Activated B cell treated with CpG ODN at 0.5 μM for 24 hours (primary cell): ENCODE measurements around the gene IPMK. TPM values are rescaled to one million over a fixed set of nuclear protein-coding genes. Genes with fewer than 3 reads are reported as not detected.

Source experiments
- ATAC-seq: fragments of 200-7000 bp; cut with Tn5 transposase; one replicate; pipeline ENCODE4 v1.10.0; 2021; ENCODE audit warnings: low read depth, mild to moderate bottlenecking, moderate library complexity
- CTCF ChIA-PET: fragments of 350-600 bp; sonication (Branson Sonifier 250); formaldehyde crosslinking; loops from one replicate; lab custom pipeline; 2021; ENCODE audit warnings: antibody characterized with exemption; lab: Charles Lee
- POLR2A ChIA-PET: fragments of 350-600 bp; sonication (Branson Sonifier 250); formaldehyde crosslinking; loops from one replicate; lab custom pipeline; 2021; ENCODE audit warnings: antibody characterized with exemption; lab: Charles Lee
- DNase-seq: peaks from one replicate; pipeline ENCODE4 v3.0.0; 2022
- H3K27ac Mint-ChIP-seq: one replicate; pipeline ENCODE4 v1.8.0; 2020; ENCODE audit warnings: mixed read lengths
- H3K27me3 Mint-ChIP-seq: one replicate; pipeline ENCODE4 v1.8.0; 2021; ENCODE audit warnings: mixed read lengths
- H3K36me3 Mint-ChIP-seq: one replicate; pipeline ENCODE4 v1.8.0; 2021; ENCODE audit warnings: low read depth, mixed read lengths
- H3K4me1 Mint-ChIP-seq: one replicate; pipeline ENCODE4 v1.8.0; 2021; ENCODE audit warnings: mixed read lengths
- H3K4me3 Mint-ChIP-seq: one replicate; pipeline ENCODE4 v1.8.0; 2020; ENCODE audit warnings: mild to moderate bottlenecking, mixed read lengths
- H3K9me3 Mint-ChIP-seq: one replicate; pipeline ENCODE4 v1.8.0; 2020; ENCODE audit warnings: mixed read lengths
- CTCF ChIP-seq: fragments of 200-600 bp; IDR thresholded peaks from one replicate; pipeline ENCODE4 v1.8.0; 2022; ENCODE audit warnings: antibody characterized with exemption, mild to moderate bottlenecking
- intact Hi-C: fragments of 100-400 bp; cut with micrococcal nuclease; formaldehyde crosslinking; loops from one replicate; pipeline ENCODE4 v1.15.1; 2024
- total RNA-seq: library from RNA; stranded (reverse); gene quantifications from 2 replicates; pipeline ENCODE4 v1.2.3, GENCODE V29; 2022

The IPMK gene
- total RNA-seq, 1 donor from 2014 or later: 7.6 TPM

- Mint-ChIP-seq H3K4me3 (no peak overlapping the region), H3K27ac (no peak overlapping the region), H3K4me1 (no peaks in the 10 kb centered on the region), H3K9me3 (no peaks in the 10 kb centered on the region), H3K27me3 (peaks cover 4% of the 10 kb centered on the region), H3K36me3 (no peaks in the 10 kb centered on the region)
- intact Hi-C loops: no loop called here
- ChIA-PET POLR2A (no interaction called here), CTCF (no interaction called here)
- DNase-seq (no peak), ATAC-seq (no peak)
- TF ChIP-seq CTCF: no peak
Observed at GRCh38 chr10:58150290-58150689, 117.4 kb downstream of the IPMK start.

- no peak for DNase-seq
- POLR2A ChIA-PET: no interaction called here
- intact Hi-C loops: no loop called here
- H3K9me3 Mint-ChIP-seq: no peaks in the 10 kb centered on the region
- TF ChIP-seq CTCF: no peak
- H3K27ac Mint-ChIP-seq: no peak overlapping the region
- no peaks in the 10 kb centered on the region for H3K27me3 Mint-ChIP-seq
- H3K4me3 Mint-ChIP-seq: no peak overlapping the region
- CTCF ChIA-PET: no interaction called here
- H3K4me1 Mint-ChIP-seq: no peaks in the 10 kb centered on the region
- H3K36me3 Mint-ChIP-seq: no peaks in the 10 kb centered on the region
- ATAC-seq: no peak
Observed at GRCh38 chr10:58143944-58144343, 123.8 kb downstream of the IPMK start.

Other genes starting within 250 kb of the IPMK start
- 16.7 and 23.8 TPM in 2 replicates for gene CISD1, start 1.3 kb upstream of the IPMK start, total RNA-seq
- gene UBE2D1, start 67.1 kb upstream of the IPMK start, total RNA-seq: 13.3 and 15.0 TPM in 2 replicates
- 59.5 and 60.2 TPM in 2 replicates for gene TFAM, start 117.5 kb upstream of the IPMK start, total RNA-seq
- not detected in 2 replicates for gene BICC1, start 245.0 kb upstream of the IPMK start, total RNA-seq